Mesenchymal stem cell (in vitro differentiated cells and primary cell): ENCODE data around the gene PTPN2.

ENCODE experiments used
- DNase-seq: peaks from one replicate; pipeline ENCODE4 v3.0.0-alpha.2; 2013
- H2AFZ ChIP-seq: one replicate; pipeline ENCODE4 v1.6.1; 2013; ENCODE audit warnings: low read depth, mild to moderate bottlenecking, control low read depth, inconsistent platforms, low read length, moderate library complexity
- H2AK5ac ChIP-seq: 2 replicates; pipeline ENCODE4 v1.6.1; 2013; ENCODE audit warnings: low read length, moderate library complexity, mild to moderate bottlenecking, inconsistent platforms; ENCODE audit not compliant: severe bottlenecking
- H2BK120ac ChIP-seq: one replicate; pipeline ENCODE4 v1.6.1; 2013; ENCODE audit warnings: low read depth, mild to moderate bottlenecking, inconsistent platforms, low read length, moderate library complexity
- H2BK12ac ChIP-seq, 2 experiments: one replicate each; pipeline ENCODE4 v1.6.1; 2013; ENCODE audit warnings: inconsistent platforms in 2 of 2, low read length in 2 of 2, mild to moderate bottlenecking in 2 of 2, moderate library complexity in 2 of 2, control low read depth in 1 of 2
- H2BK15ac ChIP-seq: one replicate; pipeline ENCODE4 v1.6.1; 2013; ENCODE audit warnings: mild to moderate bottlenecking, low read depth, inconsistent platforms; ENCODE audit not compliant: poor library complexity, severe bottlenecking
- H2BK5ac ChIP-seq: 2 replicates; pipeline ENCODE4 v1.6.1; 2013; ENCODE audit warnings: low read depth, mild to moderate bottlenecking, low read length, control low read depth, inconsistent platforms; ENCODE audit not compliant: poor library complexity, severe bottlenecking
- H3K14ac ChIP-seq, 2 experiments: one replicate each; pipeline ENCODE4 v1.6.1; 2013; ENCODE audit warnings: inconsistent platforms in 2 of 2, low read length in 2 of 2, control low read depth in 1 of 2, mild to moderate bottlenecking in 1 of 2, moderate library complexity in 1 of 2
- H3K18ac ChIP-seq, 2 experiments: one replicate each; pipeline ENCODE4 v1.6.1; 2013; ENCODE audit warnings: inconsistent platforms in 2 of 2, low read length in 2 of 2, control low read depth in 1 of 2, low read depth in 1 of 2, mild to moderate bottlenecking in 1 of 2
- H3K23ac ChIP-seq, 2 experiments: one replicate each; pipeline ENCODE4 v1.6.1; 2013; ENCODE audit warnings: inconsistent platforms in 2 of 2, low read length in 2 of 2, mild to moderate bottlenecking in 2 of 2, moderate library complexity in 2 of 2, control low read depth in 1 of 2
- H3K27ac ChIP-seq: 2 replicates; pipeline ENCODE4 v1.5.1; 2013; ENCODE audit warnings: mild to moderate bottlenecking, moderate library complexity, low read length, control low read depth, inconsistent platforms; ENCODE audit not compliant: poor library complexity, severe bottlenecking
- H3K27me3 ChIP-seq, 2 experiments: 2 replicates each; pipeline versions ENCODE4 v1.6.1 to v1.7.0; 2013; ENCODE audit warnings: low read length in 2 of 2, mild to moderate bottlenecking in 2 of 2, moderate library complexity in 2 of 2, control low read depth in 1 of 2, inconsistent platforms in 1 of 2; ENCODE audit not compliant: control insufficient read depth in 1 of 2, insufficient read depth in 1 of 2
- H3K36me3 ChIP-seq, 2 experiments: 2 replicates each; pipeline versions ENCODE4 v1.6.1 to v1.7.0; 2013; ENCODE audit warnings: low read length in 2 of 2, control low read depth in 1 of 2, inconsistent platforms in 1 of 2, low read depth in 1 of 2, mild to moderate bottlenecking in 1 of 2; ENCODE audit not compliant: insufficient read depth in 2 of 2, control insufficient read depth in 1 of 2
- H3K4ac ChIP-seq, 2 experiments: one replicate each; pipeline ENCODE4 v1.6.1; 2013; ENCODE audit warnings: inconsistent platforms in 2 of 2, low read length in 2 of 2, mild to moderate bottlenecking in 2 of 2, moderate library complexity in 2 of 2, control low read depth in 1 of 2, low read depth in 1 of 2
- H3K4me1 ChIP-seq: 2 replicates; pipeline ENCODE4 v1.6.1; 2013; ENCODE audit warnings: low read depth, low read length, control low read depth; ENCODE audit not compliant: control insufficient read depth, insufficient read depth
- H3K4me2 ChIP-seq: 2 replicates; pipeline ENCODE4 v1.6.1; 2013; ENCODE audit warnings: low read length, mild to moderate bottlenecking, inconsistent platforms; ENCODE audit not compliant: poor library complexity, severe bottlenecking
- H3K4me3 ChIP-seq, 2 experiments: 2 replicates each; pipeline versions ENCODE4 v1.5.1 to v1.7.0; 2013; ENCODE audit warnings: low read length in 2 of 2, mild to moderate bottlenecking in 2 of 2, control low read depth in 1 of 2, low read depth in 1 of 2; ENCODE audit not compliant: insufficient read depth in 1 of 2
- H3K79me1 ChIP-seq: replicated peaks from 2 replicates; pipeline ENCODE4 v1.6.1; 2013; ENCODE audit warnings: mild to moderate bottlenecking, control low read depth, low read length, inconsistent platforms; ENCODE audit not compliant: poor library complexity, severe bottlenecking
- H3K9ac ChIP-seq: 2 replicates; pipeline ENCODE4 v1.7.0; 2013; ENCODE audit warnings: mild to moderate bottlenecking, low read length, moderate library complexity
- H3K9me3 ChIP-seq: 2 replicates; pipeline ENCODE4 v1.7.0; 2013; ENCODE audit warnings: mild to moderate bottlenecking, low read length; ENCODE audit not compliant: control insufficient read depth
- H4K8ac ChIP-seq: one replicate; pipeline ENCODE4 v1.6.1; 2013; ENCODE audit warnings: inconsistent platforms, mild to moderate bottlenecking, low read length, moderate library complexity
- H4K91ac ChIP-seq: one replicate; pipeline ENCODE4 v1.6.1; 2013; ENCODE audit warnings: mild to moderate bottlenecking, low read length, inconsistent platforms
- WGBS: methylation state at CpG from one replicate; pipeline ENCODE4 v1.1.7; 2013; ENCODE audit warnings: mixed read lengths; 5-methylcytosine and 5-hydroxymethylcytosine counted together

PTPN2 gene

GRCh38 chr18:12827588-12827987, 56.4 kb downstream of the PTPN2 start:
- Histone ChIP-seq H3K79me1 (peaks cover 15% of the 10 kb centered on the region), H2BK15ac (no peak overlapping the region), H3K27me3 (no peaks in the 10 kb centered on the region), H3K4me1 (no peaks in the 10 kb centered on the region), H3K36me3 (peaks cover 19 to 41% of the 10 kb centered on the region in 2 experiments), H2BK5ac (no peak overlapping the region), H4K91ac (no peak overlapping the region), H2AFZ (no peak overlapping the region), H3K4me2 (no peak overlapping the region), H3K9me3 (peaks cover 14% of the 10 kb centered on the region), H3K27ac (no peak overlapping the region), H2BK120ac (no peak overlapping the region), H2BK12ac (no peak overlapping the region), H3K9ac (no peak overlapping the region), H4K8ac (no peak overlapping the region), H3K23ac (no peak overlapping the region), H3K14ac (no peak overlapping the region), H3K4ac (no peak overlapping the region), H2AK5ac (no peak overlapping the region), H3K4me3 (no peak overlapping the region), H3K18ac (no peak overlapping the region)
- WGBS = 100% methylated on average over 1 of the region's 3 CpGs
- DNase-seq = no peak

DNA sequence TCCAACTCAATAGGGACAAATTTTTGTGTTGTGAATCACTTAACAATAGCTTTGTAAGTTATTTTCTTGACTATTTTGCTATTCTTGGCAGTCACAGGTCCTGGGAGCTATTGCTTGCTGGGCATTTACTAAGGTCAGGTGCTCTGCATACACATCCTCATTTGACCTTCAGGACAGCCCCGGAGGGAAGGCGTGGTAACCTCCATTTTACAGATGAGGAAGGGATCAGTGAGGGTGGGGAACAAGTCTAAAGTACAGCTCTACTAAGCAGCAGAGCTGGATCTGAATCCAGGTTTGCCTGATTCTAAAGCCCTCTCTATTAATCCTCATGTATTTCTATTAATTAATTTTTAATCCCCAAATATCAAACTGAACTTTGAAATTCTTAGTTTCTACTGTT, 58.8 kb downstream of the PTPN2 start:
- Histone ChIP-seq H3K4me1 (no peaks in the 10 kb centered on the region), H3K4me2 (no peak overlapping the region), H2BK5ac (no peak overlapping the region), H2AK5ac (no peak overlapping the region), H3K9ac (no peak overlapping the region), H3K36me3 (peaks cover 21 to 33% of the 10 kb centered on the region in 2 experiments), H3K27me3 (no peaks in the 10 kb centered on the region), H2BK120ac (no peak overlapping the region), H2AFZ (no peak overlapping the region), H3K23ac (no peak overlapping the region), H2BK12ac (no peak overlapping the region), H3K4ac (no peak overlapping the region), H3K14ac (no peak overlapping the region), H3K27ac (no peak overlapping the region), H3K79me1 (peaks cover 18% of the 10 kb centered on the region), H4K91ac (no peak overlapping the region), H2BK15ac (no peak overlapping the region), H3K18ac (no peak overlapping the region), H3K9me3 (peaks cover 14% of the 10 kb centered on the region), H4K8ac (no peak overlapping the region), H3K4me3 (no peak overlapping the region)
- WGBS = 100% methylated on average over 2 of the region's 2 CpGs
- DNase-seq = no peak

- Histone ChIP-seq H2BK120ac (no peak overlapping the region), H2BK15ac (no peak overlapping the region), H3K14ac (no peak overlapping the region), H3K36me3 (peaks cover 14 to 32% of the 10 kb centered on the region in 2 experiments), H4K91ac (no peak overlapping the region), H4K8ac (no peak overlapping the region), H3K79me1 (peaks cover 24% of the 10 kb centered on the region), H2AK5ac (no peak overlapping the region), H3K27me3 (no peaks in the 10 kb centered on the region), H3K9me3 (peaks cover 14% of the 10 kb centered on the region), H2BK5ac (no peak overlapping the region), H3K18ac (no peak overlapping the region), H3K4me2 (no peak overlapping the region), H3K23ac (no peak overlapping the region), H3K4me3 (no peak overlapping the region), H2AFZ (no peak overlapping the region), H3K27ac (no peak overlapping the region), H2BK12ac (no peak overlapping the region), H3K9ac (no peak overlapping the region), H3K4ac (no peak overlapping the region), H3K4me1 (peaks cover 4% of the 10 kb centered on the region)
- 100% methylated on average over 2 of the region's 2 CpGs for WGBS
- no peak for DNase-seq
Observed at GRCh38 chr18:12823892-12824291, 60.1 kb downstream of the PTPN2 start.

- no peaks in the 10 kb centered on the region for H3K27me3 ChIP-seq
- WGBS = 71% methylated on average over 3 of the region's 3 CpGs
- H2BK5ac ChIP-seq = no peak overlapping the region
- no peak overlapping the region for H2AFZ ChIP-seq
- H2AK5ac ChIP-seq = no peak overlapping the region
- no peak for DNase-seq
- H2BK120ac ChIP-seq = no peak overlapping the region
- H3K23ac ChIP-seq = no peak overlapping the region
- H3K4me2 ChIP-seq = no peak overlapping the region
- H3K18ac ChIP-seq = no peak overlapping the region
- no peak overlapping the region for H2BK15ac ChIP-seq
- peaks cover 3 to 20% of the 10 kb centered on the region in 2 experiments for H3K36me3 ChIP-seq
- no peak overlapping the region for H3K14ac ChIP-seq
- H3K9me3 ChIP-seq = no peaks in the 10 kb centered on the region
- H3K4ac ChIP-seq = no peak overlapping the region
- no peak overlapping the region for H3K9ac ChIP-seq
- H3K79me1 ChIP-seq = peaks cover 19% of the 10 kb centered on the region
- H3K27ac ChIP-seq = no peak overlapping the region
- H3K4me3 ChIP-seq = no peak overlapping the region
- H4K8ac ChIP-seq = no peak overlapping the region
- no peak overlapping the region for H2BK12ac ChIP-seq
- H4K91ac ChIP-seq = no peak overlapping the region
- peaks cover 4% of the 10 kb centered on the region for H3K4me1 ChIP-seq
Observed at GRCh38 chr18:12821408-12821807, 62.6 kb downstream of the PTPN2 start.
